HT-29 (cell line): ENCODE results near the gene DNAJC3. TPM values are rescaled to one million over a fixed set of nuclear protein-coding genes. Genes with fewer than 3 reads are reported as not detected.
A peak's percentile ranks its signal among the peaks of the same experiment; 100 is the strongest.
"Not testable (repeated sequence)": the region's sequence is repeated elsewhere in the genome, so short reads cannot be mapped to it uniquely, and the experiment has no call there.

Source experiments
- DNase-seq: peaks from one replicate; pipeline ENCODE4 v3.0.0-alpha.2; 2015; ENCODE audit warnings: low spot score
- total RNA-seq: library from RNA; depleted of rRNA; stranded (reverse); fragments of >200 nt; shearing (Covaris generic); gene quantifications from 2 replicates; pipeline ENCODE4 v1.2.3, GENCODE V29; 2014; rRNA removed

The DNAJC3 gene
- total RNA-seq, result 17.7 and 20.1 TPM in 2 replicates

- peak; percentile 99 for DNase-seq
Observed at GRCh38 chr13:95676762-95677563, at the start of gene DNAJC3. Gene DNAJC3, plus strand, starts transcription at chr13:95677139. Its CDS starts 117 bp downstream, at chr13:95677256.

GRCh38 chr13:95627590-95627989 is 49.3 kb upstream of the DNAJC3 start:
- no peak for DNase-seq

- no peak for DNase-seq
Observed at GRCh38 chr13:95628488-95628887, 48.5 kb upstream of the DNAJC3 start.

GRCh38 chr13:95629071-95629470 is 47.9 kb upstream of the DNAJC3 start:
- DNase-seq, result no peak

GRCh38 chr13:95630593-95630992 is 46.3 kb upstream of the DNAJC3 start:
- no peak for DNase-seq

- DNase-seq, result no peak
Observed at GRCh38 chr13:95636853-95637252, 40.1 kb upstream of the DNAJC3 start.

GRCh38 chr13:95641291-95642027 is 35.5 kb upstream of the DNAJC3 start:
- DNase-seq, result no peak

- DNase-seq, result no peak
Observed at GRCh38 chr13:95642028-95642621, 34.8 kb upstream of the DNAJC3 start.

- no peak for DNase-seq
Observed at GRCh38 chr13:95642999-95643398, 33.9 kb upstream of the DNAJC3 start.

- no peak for DNase-seq
Observed at GRCh38 chr13:95643571-95643935, 33.4 kb upstream of the DNAJC3 start.

GRCh38 chr13:95643936-95644598 is 32.9 kb upstream of the DNAJC3 start:
- no peak for DNase-seq

- DNase-seq, result no peak
Observed at GRCh38 chr13:95644601-95645052, 32.3 kb upstream of the DNAJC3 start, which contains the start of gene DZIP1. Gene DZIP1, minus strand, starts transcription at chr13:95644706. Its CDS starts 2,677 bp downstream, at chr13:95642029.

- no peak for DNase-seq
Observed at GRCh38 chr13:95647321-95647720, 29.6 kb upstream of the DNAJC3 start.

GRCh38 chr13:95650696-95651095 is 26.2 kb upstream of the DNAJC3 start:
- DNase-seq, result no peak

GRCh38 chr13:95652244-95652764 is 24.6 kb upstream of the DNAJC3 start:
- no peak for DNase-seq

- no peak for DNase-seq
Observed at GRCh38 chr13:95652821-95653220, 24.1 kb upstream of the DNAJC3 start.

- DNase-seq, result no peak
Observed at GRCh38 chr13:95656386-95657015, 20.4 kb upstream of the DNAJC3 start.

- DNase-seq, result no peak
Observed at GRCh38 chr13:95659500-95659899, 17.4 kb upstream of the DNAJC3 start.

- peak; percentile 90 for DNase-seq
Observed at GRCh38 chr13:95660981-95661581, 15.9 kb upstream of the DNAJC3 start.

- DNase-seq, result not testable (repeated sequence)
Observed at GRCh38 chr13:95667235-95667634, 9.7 kb upstream of the DNAJC3 start.

- no peak for DNase-seq
Observed at GRCh38 chr13:95671597-95671996, 5.3 kb upstream of the DNAJC3 start.
